Hematopoietic multipotent progenitor cell treated with erythropoietin and hydrocortisone succinate and interleukin-3 and kit ligand, for 6 days (in vitro differentiated cells): Measurements from ENCODE around the gene FRMD4A.

ENCODE experiments used
- DNase-seq: peaks from one replicate; pipeline ENCODE4 v3.0.0-alpha.2; 2015

The FRMD4A gene

DNA sequence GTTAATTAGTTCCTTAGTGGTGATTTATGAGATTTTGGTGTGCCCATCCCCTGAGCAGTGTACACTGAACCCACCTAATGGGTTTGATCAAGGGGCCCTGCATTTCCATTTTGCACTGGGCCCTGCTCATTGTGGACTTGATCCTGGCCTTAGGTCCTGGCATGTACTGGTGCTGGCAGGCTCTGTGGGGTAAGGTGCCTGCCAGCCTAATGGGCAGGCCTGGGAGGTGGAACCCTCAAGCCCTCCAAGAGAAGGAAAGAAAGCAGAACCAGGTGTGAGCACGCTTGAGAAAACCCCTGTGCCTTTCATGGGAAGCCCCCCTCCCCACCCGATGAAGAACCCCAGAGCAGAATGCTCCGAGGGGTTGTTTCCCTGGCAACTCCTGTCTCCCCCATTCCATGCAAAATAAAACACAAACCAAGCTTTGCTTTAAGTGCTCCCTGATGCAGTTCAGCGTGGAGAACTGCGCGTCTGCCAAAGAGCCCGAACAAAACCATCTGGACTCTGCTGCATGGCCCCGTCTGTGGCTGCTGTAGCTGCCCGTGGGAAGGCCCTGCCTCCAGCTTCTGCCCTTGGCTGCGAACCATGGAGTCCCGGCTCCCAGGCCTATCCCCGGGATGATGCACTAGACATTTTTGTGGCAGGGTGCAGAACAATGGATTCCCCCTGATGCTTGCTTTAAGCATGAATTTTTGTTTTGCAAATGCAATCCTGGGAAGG, 620.6 kb downstream of the FRMD4A start:
- no peak for DNase-seq

GRCh38 chr10:13708256-13708990, 622.3 kb downstream of the FRMD4A start:
- DNase-seq, result no peak

GRCh38 chr10:13707156-13707881, 623.4 kb downstream of the FRMD4A start:
- DNase-seq, result peak; percentile 88

- DNase-seq, result peak; percentile 7
Measured at GRCh38 chr10:13706604-13707003, 624.1 kb downstream of the FRMD4A start.

DNA sequence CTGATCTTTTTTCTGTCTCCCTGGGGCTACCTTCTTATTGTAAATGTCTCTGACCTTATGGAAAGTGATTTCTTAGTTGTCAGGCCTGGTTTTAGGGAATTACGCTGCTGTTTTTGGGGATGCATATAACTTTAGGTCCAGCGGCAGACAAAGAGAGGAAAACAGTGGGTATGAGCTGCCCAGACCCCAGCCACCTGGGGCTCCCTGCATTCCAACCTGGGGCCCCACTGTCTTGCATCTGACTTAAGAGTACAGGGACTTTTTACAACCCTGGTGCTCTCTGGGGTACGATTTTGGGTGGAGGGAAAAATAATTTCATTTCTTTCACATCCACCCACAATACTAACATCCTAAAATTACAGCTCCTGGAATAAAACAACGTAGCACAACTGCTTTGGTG, 624.5 kb downstream of the FRMD4A start:
- DNase-seq, result no peak

GRCh38 chr10:13705526-13706174, 625.1 kb downstream of the FRMD4A start:
- DNase-seq, result peak; percentile 95

DNA sequence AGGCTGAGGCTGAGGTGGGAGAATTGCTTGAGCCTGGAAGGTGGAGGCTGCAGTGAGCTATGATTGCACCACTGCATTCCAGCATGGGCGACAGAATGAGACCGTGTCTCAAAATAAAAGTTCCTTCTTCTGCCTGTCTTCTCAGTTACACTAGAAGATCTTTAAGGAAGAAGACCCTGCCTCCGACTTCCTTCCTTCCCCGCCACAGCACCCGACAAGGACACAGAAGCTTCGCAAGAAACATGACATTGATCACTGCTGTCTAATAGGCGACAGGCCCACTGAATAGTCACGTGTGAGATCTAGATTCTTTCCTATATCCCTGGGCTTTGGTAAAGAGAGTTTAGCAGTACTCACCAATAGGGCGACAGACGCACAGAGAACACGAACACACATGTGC, 625.8 kb downstream of the FRMD4A start:
- DNase-seq, result no peak

DNA sequence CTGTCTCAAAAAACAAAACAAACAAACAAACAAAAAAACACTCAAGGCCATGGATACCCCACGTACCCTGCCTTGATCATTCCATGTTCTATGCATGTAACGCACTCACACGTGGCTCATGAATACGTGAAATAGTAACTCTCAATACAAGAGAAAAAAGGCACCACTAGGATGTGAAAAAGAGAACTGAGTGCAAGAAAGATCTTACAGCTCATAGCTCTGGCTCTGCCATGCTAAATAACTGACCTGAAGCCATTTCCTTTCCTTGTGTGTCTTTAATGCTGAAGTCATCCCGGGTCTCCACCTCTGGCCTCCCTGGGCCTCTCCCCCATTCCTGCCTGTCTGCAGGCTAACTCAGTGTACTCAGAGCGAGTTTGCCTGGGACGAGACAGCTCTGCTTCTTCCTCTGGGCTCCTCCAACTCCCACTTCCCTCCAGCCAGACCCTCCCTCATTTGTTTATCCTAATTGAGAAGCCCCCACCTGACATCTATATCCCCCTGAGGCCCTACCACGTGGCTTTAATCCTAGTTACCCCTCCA, 626.7 kb downstream of the FRMD4A start:
- no peak for DNase-seq

GRCh38 chr10:13703101-13703818, 627.5 kb downstream of the FRMD4A start:
- no peak for DNase-seq

GRCh38 chr10:13701157-13701919, 629.4 kb downstream of the FRMD4A start:
- no peak for DNase-seq

- no peak for DNase-seq
Measured at GRCh38 chr10:13700473-13701144, 630.1 kb downstream of the FRMD4A start.

DNA sequence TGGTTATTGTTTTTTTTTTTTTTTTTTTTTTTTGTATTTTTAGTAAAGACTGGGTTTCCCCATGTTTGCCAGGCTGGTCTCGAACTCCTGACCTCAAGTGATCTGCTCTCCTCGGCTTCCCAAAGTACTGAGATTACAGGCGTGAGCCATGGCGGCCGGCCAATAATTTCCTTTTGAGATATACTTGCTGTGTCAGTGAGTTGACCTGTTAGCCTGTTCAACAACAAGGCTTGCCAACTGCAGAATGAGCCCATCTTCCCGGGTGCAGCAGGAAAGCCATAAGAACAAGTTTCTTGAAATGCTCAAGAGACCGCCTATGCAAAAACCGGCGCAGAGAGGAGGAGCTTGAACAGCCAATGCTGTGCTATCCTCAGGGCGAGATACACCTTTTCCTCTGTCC, 631.5 kb downstream of the FRMD4A start:
- no peak for DNase-seq

DNA sequence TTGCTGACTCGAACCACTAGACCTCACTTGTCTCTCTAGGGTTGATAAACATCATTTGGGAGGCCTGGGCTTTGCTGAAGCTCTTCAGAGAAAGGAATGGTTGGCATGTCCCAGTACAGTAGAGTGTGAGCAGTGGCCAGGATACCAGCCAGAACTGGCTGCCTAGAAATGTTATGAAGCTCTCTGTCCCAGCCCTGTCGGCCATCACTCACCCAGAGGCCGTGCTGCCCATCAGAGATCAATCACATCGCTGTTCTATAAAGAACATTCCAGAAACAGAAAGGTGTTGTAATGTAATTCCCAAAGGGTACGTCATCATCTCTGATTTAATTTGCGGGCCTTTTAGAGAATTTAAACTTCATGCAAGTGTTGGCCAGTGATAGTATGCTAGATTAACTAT, 632.5 kb downstream of the FRMD4A start:
- no peak for DNase-seq

GRCh38 chr10:13696071-13696470, 634.7 kb downstream of the FRMD4A start:
- no peak for DNase-seq

DNA sequence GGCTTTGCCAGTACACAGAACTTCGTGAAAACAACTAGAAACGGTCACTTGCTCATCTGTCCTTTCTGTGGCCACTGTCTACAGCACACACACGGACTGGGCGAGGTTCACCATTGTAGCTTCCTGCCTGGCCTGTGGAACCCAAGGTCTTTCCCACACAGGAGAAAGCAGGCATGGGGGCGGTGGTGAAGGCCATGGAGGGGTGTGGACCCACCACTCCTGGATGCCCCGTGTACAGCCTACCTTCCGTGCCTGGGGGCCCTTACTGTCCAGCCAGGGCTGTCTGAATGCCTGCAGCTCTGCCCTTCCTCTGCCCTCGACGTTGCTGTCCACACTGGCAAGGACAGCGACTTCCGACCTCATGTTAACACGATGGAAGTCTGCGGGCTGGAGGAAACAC, 635.1 kb downstream of the FRMD4A start:
- DNase-seq, result no peak

DNA sequence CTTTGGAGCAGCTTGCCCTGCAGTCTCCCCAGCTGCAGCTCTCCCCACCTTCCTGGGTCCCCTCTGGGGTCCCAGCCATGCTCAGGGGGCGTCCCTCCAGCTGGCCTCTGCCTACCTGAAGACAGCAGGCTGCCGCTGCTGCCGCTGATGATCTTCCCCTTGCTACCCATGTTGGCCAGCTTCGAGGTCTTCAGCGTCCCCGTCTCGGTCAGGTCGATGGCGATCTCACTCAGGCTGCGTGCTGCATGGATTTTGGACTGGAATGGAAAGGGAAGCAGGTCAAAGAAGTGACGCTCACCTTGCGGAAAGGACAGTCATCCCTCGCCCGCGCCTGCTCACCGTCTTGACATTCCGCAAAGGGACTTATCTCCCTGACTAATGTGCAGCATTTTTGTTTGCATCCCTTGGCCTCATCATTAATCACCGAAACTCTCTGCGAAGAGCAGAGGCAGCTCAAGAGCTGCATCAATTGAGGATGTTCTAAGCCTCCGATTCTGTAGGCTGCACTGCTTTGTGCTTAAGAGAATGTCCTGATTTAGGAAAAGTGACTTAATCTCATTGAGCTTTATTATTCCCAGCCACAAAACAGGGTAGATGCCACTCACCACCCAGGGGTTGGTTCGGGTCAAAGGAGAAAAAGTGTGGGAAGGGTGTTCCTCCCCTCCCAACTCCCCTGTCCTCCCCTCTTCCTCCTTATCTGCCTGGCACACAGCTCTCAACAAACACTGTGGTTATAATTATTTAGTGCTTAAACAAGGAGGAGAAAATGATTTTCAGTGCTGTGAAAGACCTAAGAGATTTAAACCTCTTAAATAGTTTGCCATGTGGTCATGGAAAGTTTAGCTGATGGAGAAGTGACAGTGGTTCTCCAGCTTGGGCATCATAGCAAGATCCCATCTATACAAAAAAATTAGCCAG, 636.7 kb downstream of the FRMD4A start:
- peak; percentile 66 for DNase-seq

- no peak for DNase-seq
Measured at GRCh38 chr10:13690281-13690825, 640.4 kb downstream of the FRMD4A start.

GRCh38 chr10:13686331-13686752, 644.4 kb downstream of the FRMD4A start:
- DNase-seq, result no peak

GRCh38 chr10:13685885-13686284, 644.8 kb downstream of the FRMD4A start:
- DNase-seq, result no peak
